BJ (cell line): Measurements from ENCODE around the gene ADARB1. TPM values are rescaled to one million over a fixed set of nuclear protein-coding genes. Genes with fewer than 3 reads are reported as not detected.

Experiments
- CTCF ChIA-PET: fragments of 350-600 bp; formaldehyde crosslinking; extraction: SDS; loops from one replicate; lab custom pipeline; 2021; ENCODE audit warnings: antibody characterized with exemption, inconsistent platforms; lab: Yijun Ruan, JAX
- POLR2A ChIA-PET: fragments of 300-600 bp; sonication (Branson Sonifier 250); formaldehyde crosslinking; extraction: SDS; loops from one replicate; lab custom pipeline; 2021; ENCODE audit warnings: antibody characterized with exemption; lab: Charles Lee
- DNase-seq: peaks from one replicate; pipeline ENCODE4 v3.0.0-alpha.2; 2011; ENCODE audit warnings: low read depth
- H3K27me3 ChIP-seq: 2 replicates; pipeline ENCODE4 v1.6.0; 2011; ENCODE audit warnings: low read length; ENCODE audit not compliant: control insufficient read depth, insufficient read depth
- H3K36me3 ChIP-seq: 2 replicates; pipeline ENCODE4 v1.5.1; 2011; ENCODE audit warnings: low read length; ENCODE audit not compliant: control insufficient read depth, insufficient read depth
- H3K4me3 ChIP-seq: 2 replicates; pipeline ENCODE4 v1.5.1; 2011; ENCODE audit warnings: low read depth, mild to moderate bottlenecking, control low read depth, low read length
- CTCF ChIP-seq: IDR thresholded peaks from 2 replicates; pipeline ENCODE4 v1.5.1; 2011; ENCODE audit warnings: low read depth, mild to moderate bottlenecking, control low read depth, inconsistent platforms, low read length, moderate library complexity; ENCODE audit not compliant: insufficient read depth
- polyA plus RNA-seq: library from polyadenylated mRNA; depleted of rRNA; stranded (reverse); fragments of >200 nt; gene quantifications from 2 replicates; pipeline ENCODE4 v1.2.3, GENCODE V29; 2011

ADARB1 gene
- polyA plus RNA-seq, 1 experiment: 10.9 TPM

- Histone ChIP-seq H3K27me3 (peaks cover 2% of the 10 kb centered on the region; the same call in 1 of the 2 replicates), H3K4me3 (no peak overlapping the region), H3K36me3 (no peaks in the 10 kb centered on the region)
- CTCF ChIA-PET: no interaction called here
- POLR2A ChIA-PET: no interaction called here
- DNase-seq: no peak
- TF ChIP-seq CTCF: no peak
Measured at GRCh38 chr21:45029298-45029947, 45.0 kb upstream of the ADARB1 start.

DNA sequence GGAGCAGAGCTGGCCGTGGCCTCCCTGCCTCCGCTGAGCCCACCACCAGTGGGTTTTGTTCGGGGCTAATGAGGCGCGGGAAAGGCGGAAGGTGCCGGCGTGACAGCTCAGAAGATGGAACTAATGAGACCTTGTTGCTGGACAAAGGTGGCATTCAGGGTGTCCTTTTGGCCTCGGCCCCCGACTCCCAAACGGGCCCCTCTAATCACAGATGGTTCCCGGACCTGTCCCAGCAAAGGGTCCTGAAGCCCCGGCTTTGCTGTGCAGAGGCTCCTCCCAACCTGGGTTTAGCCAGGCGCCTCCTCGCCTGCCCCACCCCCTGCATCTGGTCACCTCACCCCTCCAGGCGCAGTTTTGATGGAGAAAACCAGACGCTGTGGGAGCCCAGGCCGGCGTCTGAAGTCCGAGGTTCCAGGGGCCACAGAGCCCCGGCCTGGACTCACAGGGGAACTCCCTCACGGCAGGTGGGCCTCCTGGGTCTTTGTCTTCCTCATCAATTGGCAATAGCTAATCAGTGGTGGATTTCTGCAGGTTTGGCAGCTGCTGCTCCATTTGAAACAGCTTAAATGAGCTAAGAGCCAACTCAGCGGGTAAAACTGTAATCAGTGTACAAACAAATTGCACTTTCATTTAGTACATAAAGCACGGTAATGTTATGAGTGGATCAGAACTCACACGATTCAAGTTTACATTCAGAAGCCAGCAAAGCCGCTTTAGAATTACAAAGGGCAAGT, 44.3 kb upstream of the ADARB1 start:
- ChIA-PET POLR2A (no interaction called here), CTCF (no interaction called here)
- DNase-seq: no peak

DNA sequence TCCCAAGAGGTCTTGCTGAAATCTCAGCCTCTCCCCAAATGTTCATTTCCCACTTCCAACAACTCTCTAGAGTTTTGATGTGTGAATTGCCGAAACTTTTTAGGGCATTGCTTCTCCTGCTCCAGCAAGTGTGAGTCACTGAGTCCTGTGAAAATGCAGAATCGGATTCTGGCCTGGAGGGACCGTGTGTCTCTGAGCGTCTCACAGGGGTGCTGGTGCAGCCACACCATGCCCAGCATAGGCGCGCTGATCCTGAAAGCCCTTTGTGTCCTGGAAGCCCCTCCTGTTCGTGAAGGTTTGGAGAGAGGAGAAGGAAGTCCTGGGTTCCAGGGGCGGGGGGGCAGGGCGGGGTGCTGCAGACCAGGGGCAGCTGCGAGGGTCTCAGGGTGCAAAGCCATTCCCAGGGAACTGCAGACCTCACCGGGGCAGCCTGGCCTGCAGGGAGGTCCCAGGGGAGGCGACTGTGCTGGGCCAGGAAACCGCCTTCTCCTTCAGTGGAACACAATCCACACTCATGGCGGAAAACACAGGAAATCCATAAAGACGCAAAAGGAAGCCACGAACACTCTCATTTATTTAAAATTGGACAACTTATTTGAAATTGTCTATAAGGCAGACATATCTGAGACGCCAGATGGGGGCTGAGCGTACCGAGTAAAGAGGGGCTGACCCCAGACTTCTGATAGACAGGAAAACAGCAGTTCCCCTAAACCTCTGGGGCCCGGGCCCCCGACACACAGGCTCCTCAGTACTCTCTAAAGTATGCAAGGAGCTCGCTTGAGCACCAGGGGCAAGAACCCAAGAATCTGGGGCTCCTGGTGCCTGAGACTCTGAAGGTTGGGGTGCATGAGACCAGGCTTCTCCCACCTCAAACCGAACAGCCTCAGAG, 43.5 kb upstream of the ADARB1 start:
- no peaks in the 10 kb centered on the region for H3K36me3 ChIP-seq
- CTCF ChIA-PET: no interaction called here
- no peak for DNase-seq
- POLR2A ChIA-PET: no interaction called here
- H3K27me3 ChIP-seq: peaks cover 2% of the 10 kb centered on the region; the same call in 1 of the 2 replicates
- no peak for TF ChIP-seq CTCF
- no peak overlapping the region for H3K4me3 ChIP-seq

More for the DNA sequence above, 44.3 kb upstream of the ADARB1 start:
- H3K4me3 ChIP-seq: no peak overlapping the region
- no peak for TF ChIP-seq CTCF
- no peaks in the 10 kb centered on the region for H3K36me3 ChIP-seq
- H3K27me3 ChIP-seq: peaks cover 2% of the 10 kb centered on the region; the same call in 1 of the 2 replicates

- no peak for DNase-seq
- ChIA-PET POLR2A (no interaction called here), CTCF (no interaction called here)
- Histone ChIP-seq H3K27me3 (peaks cover 2% of the 10 kb centered on the region; the same call in 1 of the 2 replicates), H3K4me3 (no peak overlapping the region), H3K36me3 (no peaks in the 10 kb centered on the region)
- TF ChIP-seq CTCF: no peak
Measured at GRCh38 chr21:45031571-45032191, 42.7 kb upstream of the ADARB1 start.
